GM23338 (cell line): Measurements from ENCODE around the gene FRYL. TPM values are rescaled to one million over a fixed set of nuclear protein-coding genes. Genes with fewer than 3 reads are reported as not detected.

Experiments
- ATAC-seq: fragments of 200-7000 bp; cut with Tn5 transposase; 3 replicates; pipeline ENCODE4 v1.9.1; 2020
- DNase-seq: peaks from one replicate; pipeline ENCODE4 v3.0.0-alpha.2; 2015; ENCODE audit warnings: low spot score
- H2AFZ ChIP-seq: fragments of 200-600 bp; sonication (generic); 2 replicates; pipeline ENCODE4 v1.8.0; 2016; ENCODE audit warnings: antibody characterized with exemption, mild to moderate bottlenecking, moderate library complexity
- H3F3A ChIP-seq: fragments of 200-600 bp; sonication (generic); replicated peaks from 2 replicates; pipeline ENCODE4 v1.8.0; 2017; ENCODE audit warnings: antibody characterized with exemption, mixed run types, low read depth
- H3K27ac ChIP-seq: fragments of 200-600 bp; sonication (generic); 2 replicates; pipeline ENCODE4 v1.6.1; 2016; ENCODE audit warnings: low read depth
- H3K27me3 ChIP-seq: fragments of 200-600 bp; sonication (generic); 2 replicates; pipeline ENCODE4 v1.8.0; 2016; ENCODE audit warnings: mild to moderate bottlenecking, mixed run types, moderate library complexity; ENCODE audit not compliant: insufficient read depth
- H3K36me3 ChIP-seq: fragments of 200-600 bp; sonication (generic); 2 replicates; pipeline ENCODE4 v1.8.0; 2016; ENCODE audit warnings: mild to moderate bottlenecking; ENCODE audit not compliant: insufficient read depth
- H3K4me1 ChIP-seq: fragments of 200-600 bp; sonication (generic); 2 replicates; pipeline ENCODE4 v1.8.0; 2016; ENCODE audit warnings: mild to moderate bottlenecking, moderate library complexity; ENCODE audit not compliant: insufficient read depth
- H3K4me2 ChIP-seq: fragments of 200-600 bp; sonication (generic); 2 replicates; pipeline ENCODE4 v1.7.1; 2017; ENCODE audit warnings: mixed run types
- H3K4me3 ChIP-seq: fragments of 200-600 bp; sonication (generic); 2 replicates; pipeline ENCODE4 v1.6.1; 2016; ENCODE audit warnings: mixed run types
- H3K79me2 ChIP-seq: fragments of 200-600 bp; sonication (generic); replicated peaks from 2 replicates; pipeline ENCODE4 v1.8.0; 2017; ENCODE audit warnings: mild to moderate bottlenecking; ENCODE audit not compliant: insufficient read depth
- H3K9me2 ChIP-seq: fragments of 200-600 bp; sonication (generic); 2 replicates; pipeline ENCODE4 v1.8.0; 2017; ENCODE audit not compliant: insufficient read depth
- H4K20me1 ChIP-seq: fragments of 200-600 bp; sonication (generic); replicated peaks from 2 replicates; pipeline ENCODE4 v1.8.0; 2017; ENCODE audit warnings: mild to moderate bottlenecking; ENCODE audit not compliant: insufficient read depth
- H3K27ac Mint-ChIP-seq: 2 replicates; pipeline ENCODE4 v1.8.0; 2020; ENCODE audit warnings: inconsistent platforms, mild to moderate bottlenecking, moderate library complexity, mixed read lengths
- H3K27me3 Mint-ChIP-seq: 3 replicates; pipeline ENCODE4 v1.8.0; 2022; ENCODE audit warnings: low read depth, mild to moderate bottlenecking, moderate library complexity, mixed read lengths, inconsistent platforms; ENCODE audit not compliant: insufficient read depth, poor library complexity
- H3K36me3 Mint-ChIP-seq: 3 replicates; pipeline ENCODE4 v1.8.0; 2021; ENCODE audit warnings: low read depth, mild to moderate bottlenecking, inconsistent platforms, moderate library complexity, mixed read lengths
- H3K4me1 Mint-ChIP-seq: 3 replicates; pipeline ENCODE4 v1.8.0; 2020; ENCODE audit warnings: mild to moderate bottlenecking, inconsistent platforms, mixed read lengths
- H3K4me3 Mint-ChIP-seq: 3 replicates; pipeline ENCODE4 v1.8.0; 2021; ENCODE audit warnings: moderate library complexity, mild to moderate bottlenecking, inconsistent platforms, mixed read lengths
- H3K9me3 Mint-ChIP-seq: 3 replicates; pipeline ENCODE4 v1.8.0; 2020; ENCODE audit warnings: moderate library complexity, mild to moderate bottlenecking, inconsistent platforms, mixed read lengths
- CREB1 ChIP-seq: fragments of 250-450 bp; sonication (Bioruptor Pico); IDR thresholded peaks from 2 replicates; pipeline ENCODE4 v1.5.0; 2020; ENCODE audit warnings: low read depth, mild to moderate bottlenecking, moderate library complexity
- EZH2 ChIP-seq: fragments of 200-600 bp; sonication (generic); IDR thresholded peaks from one replicate; pipeline ENCODE4 v1.8.0; 2017; ENCODE audit warnings: antibody characterized with exemption, mild to moderate bottlenecking, low read depth; ENCODE audit not compliant: unreplicated experiment
- EZH2phosphoT487 ChIP-seq: fragments of 200-600 bp; sonication (generic); IDR thresholded peaks from one replicate; pipeline ENCODE4 v1.8.1; 2018; ENCODE audit warnings: antibody characterized with exemption; ENCODE audit not compliant: unreplicated experiment
- JUNB ChIP-seq: IDR thresholded peaks from one replicate; pipeline ENCODE4 v1.6.1; 2016; ENCODE audit warnings: antibody characterized with exemption; ENCODE audit not compliant: unreplicated experiment
- NANOG ChIP-seq: IDR thresholded peaks from 2 replicates; pipeline ENCODE4 v1.6.1; 2016; ENCODE audit warnings: antibody characterized with exemption, borderline replicate concordance
- POLR2AphosphoS5 ChIP-seq: IDR thresholded peaks from 2 replicates; pipeline ENCODE4 v1.6.1; 2016; ENCODE audit warnings: antibody characterized with exemption, low read depth
- REST ChIP-seq: IDR thresholded peaks from one replicate; pipeline ENCODE4 v1.6.1; 2018; ENCODE audit warnings: antibody characterized with exemption; ENCODE audit not compliant: unreplicated experiment
- STAT1 ChIP-seq: IDR thresholded peaks from one replicate; pipeline ENCODE4 v1.6.1; 2016; ENCODE audit warnings: antibody characterized with exemption; ENCODE audit not compliant: unreplicated experiment
- ZNF114 ChIP-seq: fragments of 250-450 bp; sonication (Bioruptor Pico); IDR thresholded peaks from 2 replicates; pipeline ENCODE4 v1.5.0; 2020; ENCODE audit warnings: mild to moderate bottlenecking, moderate library complexity
- ZNF331 ChIP-seq: fragments of 250-450 bp; sonication (Bioruptor Pico); IDR thresholded peaks from 2 replicates; pipeline ENCODE4 v1.5.0; 2020; ENCODE audit warnings: low read depth, mild to moderate bottlenecking, moderate library complexity
- ZNF462 ChIP-seq: fragments of 250-450 bp; sonication (Bioruptor Pico); IDR thresholded peaks from 2 replicates; pipeline ENCODE4 v1.5.0; 2020; ENCODE audit warnings: mild to moderate bottlenecking, moderate library complexity
- polyA plus RNA-seq: library from polyadenylated mRNA; unstranded; fragments of >200 nt; fragmentation: Nextera tagmentation; extraction: Ambion mirVana; gene quantifications from 2 replicates; pipeline ENCODE4 v1.2.1, GENCODE V29; 2016
- total RNA-seq: library from RNA; depleted of rRNA; stranded (reverse); fragments of >200 nt; shearing (Covaris generic); gene quantifications from 2 replicates; pipeline ENCODE4 v1.2.3, GENCODE V29; 2014
- TF ChIP-seq, protein P1 (sequence below), 2 experiments: fragments of 200-600 bp in 1 of 2; sonication (generic) in 1 of 2; conservative IDR thresholded peaks; 2 replicates each; pipeline versions ENCODE4 v1.5.1 to v1.6.1; 2016 to 2017; ENCODE audit warnings: antibody characterized with exemption in 2 of 2, low read depth in 2 of 2, mild to moderate bottlenecking in 2 of 2, moderate library complexity in 1 of 2
- TF ChIP-seq, protein P2 (sequence below): IDR thresholded peaks from 2 replicates; pipeline ENCODE4 v1.6.1; 2016; ENCODE audit warnings: antibody characterized with exemption

The FRYL gene
- total and polyA plus RNA-seq, 2 experiments from 2014 or later: 30.7 to 53.3 TPM

GRCh38 chr4:48787056-48787455 is 7.0 kb upstream of the FRYL start:
- H3K4me2 ChIP-seq: no peak overlapping the region
- no peak overlapping the region for H3K4me3 ChIP-seq
- no peak overlapping the region for H3K27ac ChIP-seq

More at GRCh38 chr4:48787056-48787455, 7.0 kb upstream of the FRYL start:
- ATAC-seq (no peak), DNase-seq (no peak)
- Mint-ChIP-seq H3K9me3 (no peaks in the 10 kb centered on the region), H3K4me3 (no peak overlapping the region), H3K36me3 (no peaks in the 10 kb centered on the region), H3K4me1 (no peaks in the 10 kb centered on the region), H3K27ac (no peak overlapping the region), H3K27me3 (no peaks in the 10 kb centered on the region)
- Histone ChIP-seq H4K20me1 (no peaks in the 10 kb centered on the region), H3K36me3 (no peaks in the 10 kb centered on the region), H3K79me2 (no peaks in the 10 kb centered on the region), H3K4me1 (no peaks in the 10 kb centered on the region), H2AFZ (no peak overlapping the region), H3F3A (no peaks in the 10 kb centered on the region), H3K27me3 (no peaks in the 10 kb centered on the region), H3K9me2 (no peaks in the 10 kb centered on the region; the same call in 1 of the 2 replicates)
- no peak for TF ChIP-seq CREB1
- no peak for TF ChIP-seq ZNF331
- TF ChIP-seq EZH2phosphoT487: no peak
- TF ChIP-seq REST: no peak
- no peak for TF ChIP-seq EZH2
- TF ChIP-seq, protein P1, sequence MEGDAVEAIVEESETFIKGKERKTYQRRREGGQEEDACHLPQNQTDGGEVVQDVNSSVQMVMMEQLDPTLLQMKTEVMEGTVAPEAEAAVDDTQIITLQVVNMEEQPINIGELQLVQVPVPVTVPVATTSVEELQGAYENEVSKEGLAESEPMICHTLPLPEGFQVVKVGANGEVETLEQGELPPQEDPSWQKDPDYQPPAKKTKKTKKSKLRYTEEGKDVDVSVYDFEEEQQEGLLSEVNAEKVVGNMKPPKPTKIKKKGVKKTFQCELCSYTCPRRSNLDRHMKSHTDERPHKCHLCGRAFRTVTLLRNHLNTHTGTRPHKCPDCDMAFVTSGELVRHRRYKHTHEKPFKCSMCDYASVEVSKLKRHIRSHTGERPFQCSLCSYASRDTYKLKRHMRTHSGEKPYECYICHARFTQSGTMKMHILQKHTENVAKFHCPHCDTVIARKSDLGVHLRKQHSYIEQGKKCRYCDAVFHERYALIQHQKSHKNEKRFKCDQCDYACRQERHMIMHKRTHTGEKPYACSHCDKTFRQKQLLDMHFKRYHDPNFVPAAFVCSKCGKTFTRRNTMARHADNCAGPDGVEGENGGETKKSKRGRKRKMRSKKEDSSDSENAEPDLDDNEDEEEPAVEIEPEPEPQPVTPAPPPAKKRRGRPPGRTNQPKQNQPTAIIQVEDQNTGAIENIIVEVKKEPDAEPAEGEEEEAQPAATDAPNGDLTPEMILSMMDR (conservative IDR thresholded peaks at IDR 0.05; ENCODE audit: low read depth in 2 of 2): no peak
- no peak for TF ChIP-seq STAT1
- no peak for TF ChIP-seq JUNB
- no peak for TF ChIP-seq POLR2AphosphoS5
- TF ChIP-seq, protein P2, sequence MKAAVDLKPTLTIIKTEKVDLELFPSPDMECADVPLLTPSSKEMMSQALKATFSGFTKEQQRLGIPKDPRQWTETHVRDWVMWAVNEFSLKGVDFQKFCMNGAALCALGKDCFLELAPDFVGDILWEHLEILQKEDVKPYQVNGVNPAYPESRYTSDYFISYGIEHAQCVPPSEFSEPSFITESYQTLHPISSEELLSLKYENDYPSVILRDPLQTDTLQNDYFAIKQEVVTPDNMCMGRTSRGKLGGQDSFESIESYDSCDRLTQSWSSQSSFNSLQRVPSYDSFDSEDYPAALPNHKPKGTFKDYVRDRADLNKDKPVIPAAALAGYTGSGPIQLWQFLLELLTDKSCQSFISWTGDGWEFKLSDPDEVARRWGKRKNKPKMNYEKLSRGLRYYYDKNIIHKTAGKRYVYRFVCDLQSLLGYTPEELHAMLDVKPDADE: no peak
- TF ChIP-seq ZNF114 (CRISPR knock-in tag): no peak
- no peak for TF ChIP-seq NANOG
- no peak for TF ChIP-seq ZNF462 (CRISPR knock-in tag)
